Hematopoietic multipotent progenitor cell (in vitro differentiated cells): ENCODE measurements around the gene ENO4. TPM values are rescaled to one million over a fixed set of nuclear protein-coding genes. Genes with fewer than 3 reads are reported as not detected.

Source experiments
- DNase-seq, 3 donors: peaks; one replicate each; pipeline ENCODE4 v3.0.0-alpha.2; 2011 to 2015; ENCODE audit warnings: low read depth in 2 of 3, low spot score in 2 of 3
- total RNA-seq: library from RNA; depleted of rRNA; stranded (reverse); fragments of >200 nt; gene quantifications from one replicate; pipeline ENCODE4 v1.2.3, GENCODE V29; 2012

ENO4 gene
- total RNA-seq, 1 donor, result 0.27 TPM

GRCh38 chr10:116828116-116828515, 21.2 kb upstream of the ENO4 start:
- DNase-seq, result peak in 1 of 3 donors; percentile 48

GRCh38 chr10:116829711-116830110, 19.6 kb upstream of the ENO4 start:
- DNase-seq, result no peak

GRCh38 chr10:116831086-116831485, 18.2 kb upstream of the ENO4 start:
- DNase-seq, result no peak

GRCh38 chr10:116831790-116832189, 17.5 kb upstream of the ENO4 start:
- no peak for DNase-seq

GRCh38 chr10:116833986-116834985, 15.0 kb upstream of the ENO4 start:
- no peak for DNase-seq

GRCh38 chr10:116835658-116836057, 13.6 kb upstream of the ENO4 start:
- no peak for DNase-seq

- DNase-seq, result no peak
Observed at GRCh38 chr10:116836083-116836482, 13.2 kb upstream of the ENO4 start.

GRCh38 chr10:116836902-116837523, 12.3 kb upstream of the ENO4 start:
- DNase-seq, result no peak

- no peak for DNase-seq
Observed at GRCh38 chr10:116838143-116838725, 11.1 kb upstream of the ENO4 start.

GRCh38 chr10:116840389-116841075, 8.8 kb upstream of the ENO4 start:
- DNase-seq, result no peak

GRCh38 chr10:116845823-116846222, 3.5 kb upstream of the ENO4 start:
- no peak for DNase-seq

- DNase-seq, result peak in 1 of 3 donors; percentile 62
Observed at GRCh38 chr10:116848032-116848943, 1.0 kb upstream of the ENO4 start.

GRCh38 chr10:116848944-116849247, 403 bp upstream of the ENO4 start:
- DNase-seq, result peak in 1 of 3 donors; percentile 40

- no peak for DNase-seq
Observed at GRCh38 chr10:116850058-116850611, 836 bp downstream of the ENO4 start.

- no peak for DNase-seq
Observed at GRCh38 chr10:116852246-116852645, 2.9 kb downstream of the ENO4 start.

- no peak for DNase-seq
Observed at GRCh38 chr10:116853287-116853686, 4.0 kb downstream of the ENO4 start.

GRCh38 chr10:116853701-116854100, 4.4 kb downstream of the ENO4 start:
- no peak for DNase-seq

GRCh38 chr10:116857156-116857555, 7.9 kb downstream of the ENO4 start:
- DNase-seq, result no peak

GRCh38 chr10:116861796-116862195, 12.5 kb downstream of the ENO4 start:
- DNase-seq, result no peak

GRCh38 chr10:116864436-116864835, 15.1 kb downstream of the ENO4 start:
- DNase-seq, result no peak
